Melanocyte of skin (primary cell): ENCODE measurements around the gene PTS. TPM values are rescaled to one million over a fixed set of nuclear protein-coding genes. Genes with fewer than 3 reads are reported as not detected.

ENCODE experiments used
- small RNA-seq, 2 donors: library from RNA; depleted of rRNA; stranded (forward); fragments of <200 nt; gene quantifications; one replicate each; pipeline ENCODE3, GENCODE V24; 2012
- total RNA-seq, 2 donors: library from RNA; depleted of rRNA; stranded (reverse); fragments of >200 nt; gene quantifications; 2 replicates each; pipeline ENCODE4 v1.2.3, GENCODE V29; 2012

Gene PTS
- total RNA-seq: 10 to 100 TPM; 25.1 to 52.6 TPM

GRCh38 chr11:112226062-112226830 lies at the start of gene PTS:
TSS of gene PTS (plus strand) at chr11:112226428. CDS start at chr11:112226444, 16 bp downstream.

GRCh38 chr11:112260490-112260889 lies 34.3 kb downstream of the PTS start, which contains the start of gene PLET1:
TSS of gene PLET1 (minus strand) at chr11:112260860. CDS start at chr11:112260589, 271 bp downstream.

Small RNA genes within 50 kb of the gene (small RNA-seq; reads per million reads assigned to genes)
- gene MRPS36P4: 0 reads per million in 2 donors

Other genes with a start within 250 kb of the PTS start
- gene DLAT, start 201.0 kb upstream of the PTS start, total RNA-seq: 10 to 100 TPM; 60.6 to 83.9 TPM
- 1 to 10 TPM; 1.3 to 3.4 TPM for gene PIH1D2, start 152.4 kb upstream of the PTS start, total RNA-seq
- gene NKAPD1, start 152.1 kb upstream of the PTS start, total RNA-seq: 10 to 100 TPM; 18.3 to 22.0 TPM
- gene TIMM8B, start 139.7 kb upstream of the PTS start, total RNA-seq: 10 to 100 TPM; 68.5 to 99.9 TPM
- gene SDHD, start 139.6 kb upstream of the PTS start, total RNA-seq: 100 to 1,000 TPM; 141 to 148 TPM
- under 1 TPM; 0.33 to 0.34 TPM for gene IL18, start 62.3 kb upstream of the PTS start, total RNA-seq
- gene TEX12, start 59.1 kb upstream of the PTS start, total RNA-seq: under 1 TPM; under 0.01 to 0.34 TPM
- 1 to 10 TPM in 1 of 2 donors, under 1 TPM in 1; 0.33 to 1.7 TPM for gene BCO2, start 50.9 kb upstream of the PTS start, total RNA-seq
- not detected for gene PLET1, start 34.4 kb downstream of the PTS start, total RNA-seq